Lower leg skin (tissue), 4 donors: ENCODE data around the gene CYP2D6. TPM values are rescaled to one million over a fixed set of nuclear protein-coding genes. Genes with fewer than 3 reads are reported as not detected.

ENCODE experiments used
- DNase-seq, 2 donors: peaks; one replicate each; pipeline ENCODE4 v3.0.0-alpha.2; 2019; ENCODE audit warnings: low spot score in 2 of 2
- H3K4me3 ChIP-seq: fragments of 200-600 bp; sonication (generic); 2 replicates; pipeline ENCODE4 v1.5.1; 2017; ENCODE audit warnings: mild to moderate bottlenecking, low read depth; ENCODE audit not compliant: poor library complexity, severe bottlenecking
- POLR2A ChIP-seq, 2 donors: fragments of 450-650 bp; IDR thresholded peaks; one replicate each; pipeline ENCODE4 v1.6.1; 2016 to 2017; ENCODE audit warnings: antibody characterized with exemption in 2 of 2, mild to moderate bottlenecking in 1 of 2, moderate library complexity in 1 of 2
- WGBS, 2 donors: methylation state at CpG; one replicate each; pipeline ENCODE4 v1.1.5; 2018; 5-methylcytosine and 5-hydroxymethylcytosine counted together
- intact Hi-C: fragments of 100-400 bp; cut with DNase I; formaldehyde crosslinking; loops from one replicate; pipeline ENCODE4 v1.15.0; 2023; ENCODE audit warnings: low total_unique reads
- total RNA-seq, 4 donors: library from RNA; depleted of rRNA; stranded (reverse); fragments of >200 nt; gene quantifications; one replicate each; pipeline ENCODE4 v1.1.0, GENCODE V29; 2016
- TF ChIP-seq, protein P1 (sequence below), 3 donors: fragments of 450-650 bp; IDR thresholded peaks; one replicate each; pipeline ENCODE4 v1.5.1; 2016; ENCODE audit warnings: antibody characterized with exemption in 3 of 3, mild to moderate bottlenecking in 3 of 3, moderate library complexity in 2 of 3

CYP2D6 gene
- total RNA-seq, 4 donors from 2014 or later = 0.61 to 1.4 (median 0.97) TPM

DNA sequence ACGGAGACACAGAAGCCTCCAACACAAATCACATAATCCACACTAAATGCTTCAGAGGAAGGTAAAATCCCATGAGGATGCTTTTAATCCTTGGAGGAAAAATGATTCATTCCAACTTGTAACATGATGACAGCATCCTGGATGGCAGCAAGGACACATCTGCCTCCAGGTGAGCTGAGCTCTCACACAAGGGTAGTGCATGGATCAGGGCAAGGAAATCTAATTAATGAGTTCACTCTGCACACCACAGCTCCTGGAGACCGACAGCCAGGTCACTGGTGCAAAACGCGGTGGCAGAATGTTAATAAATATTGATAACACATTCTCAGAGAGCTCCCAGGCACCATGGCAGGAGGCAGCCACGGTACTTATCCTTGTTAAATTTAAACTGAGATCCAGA lies 40.3 kb upstream of the CYP2D6 start:
- 66 to 78% methylated on average over 5 of the region's 5 CpGs for WGBS, 2 donors
- intact Hi-C loops = loop anchor here (10.0 kb wide), 1 partner anchor 264 kb away; the partner anchor contains the start of gene NFAM1
- DNase-seq = no peak
- TF ChIP-seq, protein P1, sequence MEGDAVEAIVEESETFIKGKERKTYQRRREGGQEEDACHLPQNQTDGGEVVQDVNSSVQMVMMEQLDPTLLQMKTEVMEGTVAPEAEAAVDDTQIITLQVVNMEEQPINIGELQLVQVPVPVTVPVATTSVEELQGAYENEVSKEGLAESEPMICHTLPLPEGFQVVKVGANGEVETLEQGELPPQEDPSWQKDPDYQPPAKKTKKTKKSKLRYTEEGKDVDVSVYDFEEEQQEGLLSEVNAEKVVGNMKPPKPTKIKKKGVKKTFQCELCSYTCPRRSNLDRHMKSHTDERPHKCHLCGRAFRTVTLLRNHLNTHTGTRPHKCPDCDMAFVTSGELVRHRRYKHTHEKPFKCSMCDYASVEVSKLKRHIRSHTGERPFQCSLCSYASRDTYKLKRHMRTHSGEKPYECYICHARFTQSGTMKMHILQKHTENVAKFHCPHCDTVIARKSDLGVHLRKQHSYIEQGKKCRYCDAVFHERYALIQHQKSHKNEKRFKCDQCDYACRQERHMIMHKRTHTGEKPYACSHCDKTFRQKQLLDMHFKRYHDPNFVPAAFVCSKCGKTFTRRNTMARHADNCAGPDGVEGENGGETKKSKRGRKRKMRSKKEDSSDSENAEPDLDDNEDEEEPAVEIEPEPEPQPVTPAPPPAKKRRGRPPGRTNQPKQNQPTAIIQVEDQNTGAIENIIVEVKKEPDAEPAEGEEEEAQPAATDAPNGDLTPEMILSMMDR (IDR thresholded peaks at IDR 0.05) = no peak
- no peak for TF ChIP-seq POLR2A (IDR thresholded peaks at IDR 0.05)
- no peak overlapping the region for H3K4me3 ChIP-seq

DNA sequence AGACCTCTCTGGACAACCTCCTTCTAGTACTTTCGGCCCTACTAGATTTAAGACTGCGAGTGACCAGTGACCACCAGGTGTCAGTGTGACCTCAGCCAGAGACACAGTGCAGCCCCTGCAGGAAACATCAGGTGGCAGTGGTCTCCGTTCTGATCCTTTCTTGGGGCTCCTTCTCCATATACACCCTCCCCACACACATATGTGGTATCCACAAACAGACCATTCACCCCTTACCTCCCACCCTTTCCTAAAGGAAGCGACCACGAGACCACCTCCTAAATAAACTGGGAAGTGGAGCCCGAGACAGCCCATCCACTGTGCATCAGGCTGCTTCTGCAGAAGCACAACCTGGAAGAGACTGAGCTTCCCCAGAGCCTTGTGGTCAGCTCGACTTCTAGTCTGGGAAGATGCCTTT lies 38.5 kb upstream of the CYP2D6 start:
- no peak for TF ChIP-seq POLR2A (IDR thresholded peaks at IDR 0.05)
- TF ChIP-seq, protein P1 (IDR thresholded peaks at IDR 0.05) = peak in 1 of 3 donors; percentile 61
- intact Hi-C loops = no loop called here
- DNase-seq = no peak
- WGBS, 2 donors = 69 to 71% methylated on average over 7 of the region's 7 CpGs
- H3K4me3 ChIP-seq = no peak overlapping the region

DNA sequence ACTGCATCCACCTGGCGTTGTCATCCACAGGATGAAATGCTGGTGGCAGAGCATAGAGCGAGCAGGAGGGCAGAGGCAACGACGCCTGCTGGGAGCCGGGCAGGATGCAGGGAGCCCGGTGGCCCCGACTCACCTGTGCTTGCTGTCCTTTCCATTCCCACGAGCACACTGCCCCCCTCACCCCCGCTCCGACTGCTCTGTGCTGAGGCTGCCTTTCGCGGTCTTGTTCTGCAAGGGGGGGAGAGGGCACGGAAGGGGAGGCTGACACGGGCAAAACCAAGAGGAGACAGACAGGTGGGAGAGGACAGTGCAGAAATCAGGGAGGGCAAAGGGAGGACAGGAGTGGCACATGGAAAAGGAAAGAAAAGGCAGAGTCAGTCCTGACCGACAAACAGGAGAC lies 37.9 kb upstream of the CYP2D6 start:
- DNase-seq = no peak
- intact Hi-C loops = no loop called here
- no peak overlapping the region for H3K4me3 ChIP-seq
- WGBS, 2 donors = 91 to 92% methylated on average over 15 of the region's 15 CpGs
- TF ChIP-seq POLR2A (IDR thresholded peaks at IDR 0.05) = no peak
- TF ChIP-seq, protein P1 (IDR thresholded peaks at IDR 0.05) = no peak

DNA sequence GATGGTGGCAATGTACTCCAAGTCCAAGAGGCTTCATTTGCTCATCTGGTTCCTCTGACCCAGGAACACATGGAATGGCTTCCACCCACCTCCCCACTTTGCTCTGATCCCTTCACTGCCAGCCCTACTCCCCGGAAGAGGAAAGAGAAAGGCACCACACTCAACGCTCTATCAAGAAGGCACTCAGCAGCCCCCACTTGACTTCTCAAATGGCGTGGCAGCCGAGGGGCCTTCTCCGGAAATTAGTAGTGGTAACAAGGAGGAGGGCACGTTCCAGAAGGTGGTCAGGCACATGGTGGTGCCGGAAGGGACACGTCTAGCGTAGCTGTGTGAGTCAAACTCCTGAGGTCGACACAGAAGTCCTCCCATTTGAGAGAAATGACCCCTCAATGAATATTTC lies 36.5 kb upstream of the CYP2D6 start:
- TF ChIP-seq, protein P1 (IDR thresholded peaks at IDR 0.05) = no peak
- 90 to 91% methylated on average over 10 of the region's 10 CpGs for WGBS, 2 donors
- intact Hi-C loops = no loop called here
- no peak overlapping the region for H3K4me3 ChIP-seq
- DNase-seq = no peak

DNA sequence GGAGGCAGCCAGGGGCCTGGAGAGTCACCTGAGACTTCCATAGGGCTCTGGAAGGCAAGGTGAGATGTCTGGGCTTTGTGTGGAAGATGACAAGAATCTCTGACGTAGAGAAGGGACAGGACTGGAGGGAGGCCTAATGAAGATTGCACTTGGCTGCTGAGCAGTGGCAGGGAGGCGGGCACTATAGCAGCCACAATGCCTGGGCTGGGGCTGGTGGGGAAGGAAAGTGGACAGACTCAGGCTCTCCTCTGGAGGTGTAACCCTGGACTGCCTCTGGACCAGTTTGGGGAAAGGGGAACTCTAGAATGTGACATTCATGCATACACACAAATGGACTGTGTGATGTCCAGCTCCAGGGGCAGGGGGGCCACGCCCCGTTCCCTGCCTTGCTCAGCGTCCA lies 34.3 kb upstream of the CYP2D6 start:
- DNase-seq = no peak
- no peak overlapping the region for H3K4me3 ChIP-seq
- TF ChIP-seq, protein P1 (IDR thresholded peaks at IDR 0.05) = no peak
- TF ChIP-seq POLR2A (IDR thresholded peaks at IDR 0.05) = no peak
- 95 to 97% methylated on average over 5 of the region's 5 CpGs for WGBS, 2 donors
- intact Hi-C loops = no loop called here

DNA sequence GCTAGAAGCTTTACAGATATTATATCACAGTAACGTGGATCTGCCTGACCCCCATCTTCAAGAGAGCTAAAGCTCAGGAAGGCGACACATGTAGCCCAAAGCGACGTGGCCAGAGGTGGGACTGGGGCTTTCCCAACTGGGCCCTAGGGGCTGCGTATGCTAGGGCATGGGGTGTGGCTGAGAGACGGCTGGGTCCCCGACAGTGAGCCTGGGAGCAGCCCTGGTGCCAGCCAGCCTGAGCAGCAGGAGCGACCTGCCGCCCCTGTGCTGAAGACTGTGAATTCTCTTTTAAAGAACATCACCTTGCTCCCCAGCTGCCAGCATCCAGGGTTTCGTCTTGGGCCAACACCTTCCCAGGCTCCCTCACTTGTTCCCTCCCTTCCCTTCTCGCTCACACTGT lies 32.9 kb upstream of the CYP2D6 start:
- TF ChIP-seq, protein P1 (IDR thresholded peaks at IDR 0.05) = no peak
- TF ChIP-seq POLR2A (IDR thresholded peaks at IDR 0.05) = no peak

More for the DNA sequence above, 32.9 kb upstream of the CYP2D6 start:
- intact Hi-C loops = no loop called here
- 65 to 84% methylated on average over 11 of the region's 11 CpGs for WGBS, 2 donors
- no peak for DNase-seq
- no peak overlapping the region for H3K4me3 ChIP-seq
